Esophagus muscularis mucosa (tissue), 4 donors: ENCODE measurements around the gene SKP1. TPM values are rescaled to one million over a fixed set of nuclear protein-coding genes. Genes with fewer than 3 reads are reported as not detected.

Experiments used
- DNase-seq: peaks from one replicate; pipeline ENCODE4 v3.0.0-alpha.2; 2017; ENCODE audit errors: extremely low spot score
- H3K27ac ChIP-seq, 4 donors: fragments of 200-600 bp; sonication (generic); replicated peaks in 1 of 4; 1 replicate in 3 of 4; 2 replicates in 1 of 4; pipeline ENCODE4 v1.5.1; 2016 to 2019; ENCODE audit warnings: mild to moderate bottlenecking in 1 of 4
- H3K27me3 ChIP-seq, 4 donors: fragments of 200-600 bp; sonication (generic); one replicate each; pipeline versions ENCODE4 v1.5.1 to v1.6.0; 2016 to 2019
- H3K36me3 ChIP-seq, 4 donors: fragments of 200-600 bp; sonication (generic); one replicate each; pipeline ENCODE4 v1.5.1; 2016 to 2019
- H3K4me1 ChIP-seq, 4 donors: fragments of 200-600 bp; sonication (generic); one replicate each; pipeline ENCODE4 v1.5.1; 2016 to 2019
- H3K4me3 ChIP-seq, 4 donors: fragments of 200-600 bp; sonication (generic); 1 replicate in 2 of 4; 2 replicates in 2 of 4; pipeline ENCODE4 v1.5.1; 2016 to 2019; ENCODE audit warnings: mild to moderate bottlenecking in 4 of 4, moderate library complexity in 1 of 4
- H3K9me3 ChIP-seq, 4 donors: fragments of 200-600 bp; sonication (generic); 1 replicate in 3 of 4; 2 replicates in 1 of 4; pipeline ENCODE4 v1.5.1; 2016 to 2019
- EP300 ChIP-seq: sonication (generic); formaldehyde crosslinking; IDR thresholded peaks from one replicate; pipeline ENCODE4 v1.6.1; 2017; ENCODE audit warnings: antibody characterized with exemption
- POLR2A ChIP-seq: fragments of 450-650 bp; IDR thresholded peaks from one replicate; pipeline ENCODE4 v1.6.1; 2017; ENCODE audit warnings: antibody characterized with exemption, moderate library complexity, mild to moderate bottlenecking, low read depth
- POLR2AphosphoS5 ChIP-seq, 2 donors: sonication (generic); formaldehyde crosslinking; IDR thresholded peaks; one replicate each; pipeline ENCODE4 v1.6.1; 2017; ENCODE audit warnings: antibody characterized with exemption in 2 of 2
- WGBS: methylation state at CpG from one replicate; pipeline ENCODE4 v1.1.5; 2018; 5-methylcytosine and 5-hydroxymethylcytosine counted together
- intact Hi-C: fragments of 100-400 bp; cut with DNase I; formaldehyde crosslinking; loops from one replicate; pipeline ENCODE4 v1.15.1; 2023
- total RNA-seq, 4 donors: library from RNA; depleted of rRNA; stranded (reverse); fragments of >200 nt; gene quantifications; one replicate each; pipeline versions ENCODE4 v1.1.0 to v1.2.1, GENCODE V29; 2016
- TF ChIP-seq, protein P1 (sequence below), 3 experiments: fragments of 200-600 bp in 2 of 3; fragments of 450-650 bp in 1 of 3; sonication (generic) in 2 of 3; IDR thresholded peaks; one replicate each; pipeline ENCODE4 v1.5.1; 2017 to 2019; ENCODE audit warnings: antibody characterized with exemption in 3 of 3, mild to moderate bottlenecking in 2 of 3, moderate library complexity in 1 of 3

Gene SKP1
- total RNA-seq, 4 donors from 2014 or later: 170 to 345 (median 322) TPM

- Histone ChIP-seq H3K4me1 (peaks cover 2 to 15% (median 10%) of the 10 kb centered on the region in 4 donors), H3K27ac (no peak overlapping the region), H3K4me3 (no peak overlapping the region), H3K9me3 (no peaks in the 10 kb centered on the region), H3K36me3 (peaks cover 6 to 79% (median 62%) of the 10 kb centered on the region in 4 donors), H3K27me3 (no peaks in the 10 kb centered on the region)
- no peak for DNase-seq
- 92% methylated on average over 6 of the region's 6 CpGs for WGBS
- TF ChIP-seq POLR2A (no peak), EP300 (no peak), POLR2AphosphoS5 (IDR thresholded peaks at IDR 0.05) (no peak)
- TF ChIP-seq, protein P1, sequence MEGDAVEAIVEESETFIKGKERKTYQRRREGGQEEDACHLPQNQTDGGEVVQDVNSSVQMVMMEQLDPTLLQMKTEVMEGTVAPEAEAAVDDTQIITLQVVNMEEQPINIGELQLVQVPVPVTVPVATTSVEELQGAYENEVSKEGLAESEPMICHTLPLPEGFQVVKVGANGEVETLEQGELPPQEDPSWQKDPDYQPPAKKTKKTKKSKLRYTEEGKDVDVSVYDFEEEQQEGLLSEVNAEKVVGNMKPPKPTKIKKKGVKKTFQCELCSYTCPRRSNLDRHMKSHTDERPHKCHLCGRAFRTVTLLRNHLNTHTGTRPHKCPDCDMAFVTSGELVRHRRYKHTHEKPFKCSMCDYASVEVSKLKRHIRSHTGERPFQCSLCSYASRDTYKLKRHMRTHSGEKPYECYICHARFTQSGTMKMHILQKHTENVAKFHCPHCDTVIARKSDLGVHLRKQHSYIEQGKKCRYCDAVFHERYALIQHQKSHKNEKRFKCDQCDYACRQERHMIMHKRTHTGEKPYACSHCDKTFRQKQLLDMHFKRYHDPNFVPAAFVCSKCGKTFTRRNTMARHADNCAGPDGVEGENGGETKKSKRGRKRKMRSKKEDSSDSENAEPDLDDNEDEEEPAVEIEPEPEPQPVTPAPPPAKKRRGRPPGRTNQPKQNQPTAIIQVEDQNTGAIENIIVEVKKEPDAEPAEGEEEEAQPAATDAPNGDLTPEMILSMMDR (IDR thresholded peaks at IDR 0.05): no peak
- intact Hi-C loops: no loop called here
These were observed 42.7 kb downstream of the SKP1 start for GRCh38 chr5:134133995-134134541.

DNA sequence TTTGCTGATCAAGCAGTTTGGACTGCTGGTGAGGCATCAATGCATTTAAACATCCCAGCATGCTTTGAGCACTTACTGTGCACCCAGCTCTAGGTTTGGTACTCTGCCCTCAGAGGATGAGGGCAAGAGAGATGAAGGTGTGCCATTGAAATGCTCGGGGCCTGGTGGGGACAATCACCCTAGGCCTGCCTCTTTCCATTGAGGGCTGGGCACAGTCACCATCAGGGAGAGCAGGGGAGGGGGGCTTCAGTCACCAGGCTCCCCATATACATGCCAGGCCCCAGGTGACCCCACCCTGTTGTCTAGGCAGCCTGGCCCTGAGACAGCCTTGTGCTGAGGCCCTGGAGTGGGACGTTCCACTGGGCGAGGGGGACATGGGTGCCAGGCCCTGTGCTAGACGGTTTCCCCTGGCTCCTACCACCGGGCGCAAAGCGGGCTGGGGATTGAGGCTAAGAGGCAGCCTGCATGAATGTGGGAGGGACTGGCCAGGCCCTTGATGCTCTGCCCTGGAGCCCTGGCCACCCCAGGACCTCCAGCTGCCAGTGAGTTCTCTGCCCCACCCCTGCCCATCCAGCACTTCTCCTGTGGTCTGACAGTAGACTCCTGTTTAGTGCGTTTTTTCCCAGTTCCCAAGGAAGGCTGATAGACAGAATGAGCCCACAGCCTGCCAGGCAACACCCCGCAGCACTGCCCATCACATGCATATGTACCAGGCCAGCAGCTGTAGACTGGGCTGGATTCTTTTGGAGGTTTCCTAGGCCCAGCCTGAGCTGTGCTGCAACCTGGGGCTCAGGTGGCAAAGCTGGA is 43.4 kb downstream of the SKP1 start:
- WGBS: 84% methylated on average over 3 of the region's 9 CpGs
- DNase-seq: no peak
- Histone ChIP-seq H3K4me3 (no peak overlapping the region), H3K27ac (no peak overlapping the region), H3K27me3 (no peaks in the 10 kb centered on the region), H3K9me3 (no peaks in the 10 kb centered on the region), H3K4me1 (peaks cover under 1 to 15% (median 14%) of the 10 kb centered on the region in 4 donors), H3K36me3 (peaks cover 6 to 78% (median 61%) of the 10 kb centered on the region in 4 donors)
- intact Hi-C loops: no loop called here
- TF ChIP-seq POLR2AphosphoS5 (IDR thresholded peaks at IDR 0.05): no peak
- TF ChIP-seq POLR2A: no peak
- TF ChIP-seq, protein P1 (IDR thresholded peaks at IDR 0.05): no peak
- TF ChIP-seq EP300: no peak

GRCh38 chr5:134132372-134133187 is 44.2 kb downstream of the SKP1 start:
- TF ChIP-seq EP300 (no peak), POLR2A (no peak), POLR2AphosphoS5 (IDR thresholded peaks at IDR 0.05) (no peak)
- TF ChIP-seq, protein P1 (IDR thresholded peaks at IDR 0.05): no peak
- no peak for DNase-seq
- intact Hi-C loops: no loop called here
- Histone ChIP-seq H3K4me1 (peaks cover 9 to 23% (median 22%) of the 10 kb centered on the region in 4 donors), H3K27me3 (no peaks in the 10 kb centered on the region), H3K9me3 (no peaks in the 10 kb centered on the region), H3K4me3 (no peak overlapping the region), H3K36me3 (peaks cover 6 to 76% (median 60%) of the 10 kb centered on the region in 4 donors), H3K27ac (no peak overlapping the region)
- WGBS: 71% methylated on average over 16 of the region's 16 CpGs

GRCh38 chr5:134131578-134132350 is 45.0 kb downstream of the SKP1 start:
- peaks cover 16 to 31% (median 30%) of the 10 kb centered on the region in 4 donors for H3K4me1 ChIP-seq
- no peak overlapping the region for H3K4me3 ChIP-seq
- WGBS: 94% methylated on average over 7 of the region's 7 CpGs
- no peaks in the 10 kb centered on the region for H3K9me3 ChIP-seq
- H3K27ac ChIP-seq: no peak overlapping the region
- H3K27me3 ChIP-seq: no peaks in the 10 kb centered on the region
- TF ChIP-seq POLR2AphosphoS5 (IDR thresholded peaks at IDR 0.05): no peak
- TF ChIP-seq POLR2A: no peak
- TF ChIP-seq EP300: no peak
- TF ChIP-seq, protein P1 (IDR thresholded peaks at IDR 0.05): no peak
- intact Hi-C loops: no loop called here
- DNase-seq: no peak
- H3K36me3 ChIP-seq: peaks cover 3 to 77% (median 58%) of the 10 kb centered on the region in 4 donors
